Gastroesophageal sphincter (tissue), 4 donors: ENCODE data around the gene REV1. TPM values are rescaled to one million over a fixed set of nuclear protein-coding genes. Genes with fewer than 3 reads are reported as not detected.

ENCODE experiments used
- ATAC-seq: fragments of 150-250 bp; one replicate; pipeline ENCODE4 v1.9.1; 2016; ENCODE audit warnings: mild to moderate bottlenecking, moderate library complexity
- H3K27ac ChIP-seq, 4 donors: fragments of 200-600 bp; sonication (generic) in 3 of 4; 1 replicate in 3 of 4; 2 replicates in 1 of 4; pipeline ENCODE4 v1.5.1; 2016 to 2019
- H3K27me3 ChIP-seq: fragments of 200-600 bp; sonication (generic); one replicate; pipeline ENCODE4 v1.5.1; 2019
- H3K36me3 ChIP-seq, 2 donors: fragments of 200-600 bp; sonication (generic); one replicate each; pipeline ENCODE4 v1.5.1; 2019; ENCODE audit warnings: control low read depth in 1 of 2
- H3K4me1 ChIP-seq, 3 donors: fragments of 200-600 bp; sonication (generic); 1 replicate in 2 of 3; 2 replicates in 1 of 3; pipeline ENCODE4 v1.5.1; 2016 to 2019; ENCODE audit warnings: control low read depth in 2 of 3
- H3K4me3 ChIP-seq, 2 donors: fragments of 200-600 bp; sonication (generic); one replicate each; pipeline ENCODE4 v1.5.1; 2019; ENCODE audit warnings: mild to moderate bottlenecking in 1 of 2, moderate library complexity in 1 of 2
- H3K9me3 ChIP-seq, 3 donors: fragments of 200-600 bp; sonication (generic); one replicate each; pipeline ENCODE4 v1.5.1; 2017 to 2019; ENCODE audit warnings: control low read depth in 2 of 3
- EP300 ChIP-seq: sonication (generic); formaldehyde crosslinking; IDR thresholded peaks from one replicate; pipeline ENCODE4 v1.6.1; 2017; ENCODE audit warnings: antibody characterized with exemption, mild to moderate bottlenecking
- POLR2A ChIP-seq, 2 donors: fragments of 450-650 bp; IDR thresholded peaks; one replicate each; pipeline ENCODE4 v1.6.1; 2017; ENCODE audit warnings: antibody characterized with exemption in 2 of 2, mild to moderate bottlenecking in 2 of 2, moderate library complexity in 1 of 2
- POLR2AphosphoS5 ChIP-seq: sonication (generic); formaldehyde crosslinking; IDR thresholded peaks from one replicate; pipeline ENCODE4 v1.6.1; 2017; ENCODE audit warnings: antibody characterized with exemption
- WGBS, 2 donors: methylation state at CpG; one replicate each; pipeline ENCODE4 v1.1.5; 2018; ENCODE audit warnings: low coverage in 1 of 2; 5-methylcytosine and 5-hydroxymethylcytosine counted together
- total RNA-seq, 4 donors: library from RNA; depleted of rRNA; stranded (reverse); fragments of >200 nt; gene quantifications; one replicate each; pipeline ENCODE4 v1.1.0, GENCODE V29; 2016
- TF ChIP-seq, protein P1 (sequence below), 4 experiments: fragments of 200-600 bp in 2 of 4; fragments of 450-650 bp in 2 of 4; sonication (generic) in 1 of 4; IDR thresholded peaks; one replicate each; pipeline ENCODE4 v1.5.1; 2017 to 2019; ENCODE audit warnings: antibody characterized with exemption in 4 of 4, mild to moderate bottlenecking in 2 of 4, moderate library complexity in 2 of 4

The REV1 gene
- total RNA-seq, 4 donors from 2014 or later: 25.9 to 61.5 (median 47.3) TPM

GRCh38 chr2:99495115-99495860 lies 5.5 kb upstream of the REV1 start:
- 92 to 93% methylated on average over 2 to 4 of the region's 4 CpGs for WGBS, 2 donors
- TF ChIP-seq POLR2AphosphoS5: no peak
- TF ChIP-seq, protein P1, sequence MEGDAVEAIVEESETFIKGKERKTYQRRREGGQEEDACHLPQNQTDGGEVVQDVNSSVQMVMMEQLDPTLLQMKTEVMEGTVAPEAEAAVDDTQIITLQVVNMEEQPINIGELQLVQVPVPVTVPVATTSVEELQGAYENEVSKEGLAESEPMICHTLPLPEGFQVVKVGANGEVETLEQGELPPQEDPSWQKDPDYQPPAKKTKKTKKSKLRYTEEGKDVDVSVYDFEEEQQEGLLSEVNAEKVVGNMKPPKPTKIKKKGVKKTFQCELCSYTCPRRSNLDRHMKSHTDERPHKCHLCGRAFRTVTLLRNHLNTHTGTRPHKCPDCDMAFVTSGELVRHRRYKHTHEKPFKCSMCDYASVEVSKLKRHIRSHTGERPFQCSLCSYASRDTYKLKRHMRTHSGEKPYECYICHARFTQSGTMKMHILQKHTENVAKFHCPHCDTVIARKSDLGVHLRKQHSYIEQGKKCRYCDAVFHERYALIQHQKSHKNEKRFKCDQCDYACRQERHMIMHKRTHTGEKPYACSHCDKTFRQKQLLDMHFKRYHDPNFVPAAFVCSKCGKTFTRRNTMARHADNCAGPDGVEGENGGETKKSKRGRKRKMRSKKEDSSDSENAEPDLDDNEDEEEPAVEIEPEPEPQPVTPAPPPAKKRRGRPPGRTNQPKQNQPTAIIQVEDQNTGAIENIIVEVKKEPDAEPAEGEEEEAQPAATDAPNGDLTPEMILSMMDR (IDR thresholded peaks at IDR 0.05): no peak
- no peak for TF ChIP-seq EP300
- TF ChIP-seq POLR2A (IDR thresholded peaks at IDR 0.05): no peak
- Histone ChIP-seq H3K4me1 (peaks cover 0 to 10% (median 0%) of the 10 kb centered on the region in 3 donors), H3K4me3 (no peak overlapping the region), H3K27ac (no peak overlapping the region), H3K36me3 (no peaks in the 10 kb centered on the region), H3K27me3 (no peaks in the 10 kb centered on the region), H3K9me3 (no peaks in the 10 kb centered on the region)
- no peak for ATAC-seq

DNA sequence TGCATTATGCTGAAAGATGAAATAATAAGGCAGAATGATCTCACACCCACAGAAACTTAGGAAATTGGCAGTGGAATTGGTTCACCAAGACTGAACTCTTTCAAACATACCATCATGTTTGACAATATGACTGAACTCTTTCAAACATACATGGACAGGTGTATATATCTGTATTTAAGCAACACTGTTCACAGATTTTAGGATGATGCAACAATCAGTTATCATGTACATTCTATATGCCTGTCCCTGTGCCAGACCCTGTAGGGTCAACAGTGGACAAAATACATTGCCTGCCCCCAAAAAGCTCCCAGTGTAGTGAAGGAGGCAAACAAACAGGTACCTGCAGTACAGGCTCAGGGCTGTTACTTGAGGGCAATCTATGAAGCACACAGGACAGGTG lies 2.9 kb upstream of the REV1 start:
- no peaks in the 10 kb centered on the region for H3K36me3 ChIP-seq
- TF ChIP-seq, protein P1 (IDR thresholded peaks at IDR 0.05): no peak
- no peak for TF ChIP-seq POLR2A (IDR thresholded peaks at IDR 0.05)
- TF ChIP-seq POLR2AphosphoS5: no peak
- no peak for TF ChIP-seq EP300
- H3K9me3 ChIP-seq: no peaks in the 10 kb centered on the region
- no peak for ATAC-seq
- no peak overlapping the region for H3K27ac ChIP-seq
- no peaks in the 10 kb centered on the region for H3K27me3 ChIP-seq
- peaks cover 0 to 17% (median 0%) of the 10 kb centered on the region in 3 donors for H3K4me1 ChIP-seq
- H3K4me3 ChIP-seq: no peak overlapping the region

DNA sequence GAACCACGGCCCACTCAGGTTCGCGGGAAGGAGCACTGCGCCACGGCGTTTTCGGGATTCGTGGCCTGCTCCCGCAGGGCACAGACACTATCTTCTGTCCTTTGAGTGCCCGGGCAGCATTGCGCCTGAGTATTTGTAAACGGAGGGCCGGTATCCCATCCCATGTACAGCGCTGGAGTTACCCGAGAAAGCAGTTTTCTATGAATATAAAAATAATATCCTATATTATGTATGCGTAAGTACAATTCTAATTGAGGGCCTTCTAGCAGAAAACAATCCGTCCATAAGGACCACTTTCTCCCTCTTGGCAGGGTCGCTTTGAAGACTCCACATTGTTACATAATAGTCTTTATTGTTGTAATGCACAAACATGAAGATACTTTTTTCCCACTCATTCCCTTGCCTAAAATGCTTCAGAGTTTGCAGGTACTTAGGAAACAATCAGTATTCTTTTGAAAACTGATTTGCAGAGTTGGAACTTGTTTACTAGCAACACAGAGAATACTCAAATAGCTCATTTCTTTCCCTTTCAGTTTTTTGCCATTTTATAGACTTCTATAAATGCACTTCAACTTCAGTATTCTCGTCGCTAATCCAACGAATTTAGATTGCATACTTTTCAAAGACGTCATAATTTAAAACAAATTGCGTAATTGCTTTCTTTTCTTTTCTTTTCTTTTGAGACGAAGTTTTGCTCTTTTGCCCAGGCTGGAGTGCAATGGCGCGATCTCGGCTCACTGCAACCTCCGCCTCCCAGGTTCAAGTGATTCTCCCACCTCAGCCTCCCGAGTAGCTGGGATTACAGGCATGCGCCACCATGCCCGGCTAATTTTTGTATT lies 1.0 kb upstream of the REV1 start:
- ATAC-seq: no peak
- Histone ChIP-seq H3K36me3 (no peaks in the 10 kb centered on the region), H3K27me3 (no peaks in the 10 kb centered on the region), H3K4me3 (peak overlapping the region; percentile 83 to 99), H3K4me1 (peaks cover 0 to 29% (median 5%) of the 10 kb centered on the region in 3 donors), H3K27ac (peak overlapping the region; percentile 94 to 100 (median 100)), H3K9me3 (no peaks in the 10 kb centered on the region)
- WGBS, 2 donors: 29 to 53% methylated on average over 14 to 29 of the region's 31 CpGs
- TF ChIP-seq, protein P1 (IDR thresholded peaks at IDR 0.05): no peak
- TF ChIP-seq POLR2AphosphoS5 (no peak), EP300 (no peak), POLR2A (IDR thresholded peaks at IDR 0.05) (no peak)

- peak; percentile 68 for ATAC-seq
- 1% methylated on average over 47 of the region's 95 CpGs; no CpG with 5 or more reads in 1 of the 2 donors for WGBS, 2 donors
- Histone ChIP-seq H3K9me3 (no peaks in the 10 kb centered on the region), H3K36me3 (no peaks in the 10 kb centered on the region), H3K4me3 (peak overlapping the region; percentile 83 to 99), H3K27ac (peak overlapping the region; percentile 94 to 100 (median 100)), H3K27me3 (no peaks in the 10 kb centered on the region), H3K4me1 (peaks cover 0 to 45% (median 5%) of the 10 kb centered on the region in 3 donors)
- TF ChIP-seq, protein P1 (IDR thresholded peaks at IDR 0.05): no peak
- no peak for TF ChIP-seq POLR2A (IDR thresholded peaks at IDR 0.05)
- no peak for TF ChIP-seq EP300
- no peak for TF ChIP-seq POLR2AphosphoS5
Measured at GRCh38 chr2:99489063-99489760, 605 bp downstream of the REV1 start.
